HEK293T (cell line): Measurements from ENCODE around the gene NUP160.
"Not testable (repeated sequence)": the region's sequence is repeated elsewhere in the genome, so short reads cannot be mapped to it uniquely, and the experiment has no call there.

Source experiments
- CTCF ChIA-PET: fragments of 350-600 bp; formaldehyde crosslinking; extraction: SDS; loops from one replicate; lab custom pipeline; 2021; ENCODE audit warnings: antibody characterized with exemption, inconsistent platforms; lab: Yijun Ruan, JAX
- POLR2A ChIA-PET: fragments of 350-600 bp; formaldehyde crosslinking; extraction: SDS; loops from one replicate; lab custom pipeline; 2020; ENCODE audit warnings: antibody characterized with exemption, inconsistent platforms; lab: Yijun Ruan, JAX
- DNase-seq: peaks from one replicate; pipeline ENCODE4 v3.0.0; 2012; ENCODE audit warnings: mixed read lengths; ENCODE audit errors: extremely low spot score
- ARNT ChIP-seq: fragments of 450-650 bp; IDR thresholded peaks from 2 replicates; pipeline ENCODE4 v1.6.1; 2017; ENCODE audit warnings: mild to moderate bottlenecking
- BHLHE40 ChIP-seq: fragments of 450-650 bp; IDR thresholded peaks from 2 replicates; pipeline ENCODE4 v1.6.1; 2016; ENCODE audit warnings: mild to moderate bottlenecking, moderate library complexity, borderline replicate concordance
- CTBP1 ChIP-seq: fragments of 450-650 bp; IDR thresholded peaks from 2 replicates; pipeline ENCODE4 v1.6.1; 2016; ENCODE audit warnings: borderline replicate concordance
- ELF4 ChIP-seq: fragments of 450-650 bp; IDR thresholded peaks from 2 replicates; pipeline ENCODE4 v1.6.1; 2017; ENCODE audit warnings: antibody characterized with exemption
- FOXA1 ChIP-seq: fragments of 450-650 bp; IDR thresholded peaks from 2 replicates; pipeline ENCODE4 v1.6.1; 2016; ENCODE audit warnings: mild to moderate bottlenecking
- FOXK2 ChIP-seq: fragments of 450-650 bp; IDR thresholded peaks from 2 replicates; pipeline ENCODE4 v1.6.1; 2016; ENCODE audit warnings: mild to moderate bottlenecking
- FOXM1 ChIP-seq: fragments of 450-650 bp; IDR thresholded peaks from 2 replicates; pipeline ENCODE4 v1.6.1; 2017; ENCODE audit warnings: mild to moderate bottlenecking, borderline replicate concordance
- HDGF ChIP-seq: fragments of 450-650 bp; IDR thresholded peaks from 2 replicates; pipeline ENCODE4 v1.6.1; 2017; ENCODE audit warnings: antibody characterized with exemption, borderline replicate concordance
- L3MBTL2 ChIP-seq: fragments of 450-650 bp; conservative IDR thresholded peaks from 2 replicates; pipeline ENCODE4 v1.6.1; 2016; ENCODE audit warnings: mild to moderate bottlenecking
- LEF1 ChIP-seq: fragments of 450-650 bp; IDR thresholded peaks from 2 replicates; pipeline ENCODE4 v1.6.1; 2017; ENCODE audit warnings: mild to moderate bottlenecking, borderline replicate concordance
- NFRKB ChIP-seq: fragments of 450-650 bp; IDR thresholded peaks from 2 replicates; pipeline ENCODE4 v1.6.1; 2016; ENCODE audit warnings: mild to moderate bottlenecking, moderate library complexity
- PKNOX1 ChIP-seq: fragments of 450-650 bp; IDR thresholded peaks from 2 replicates; pipeline ENCODE4 v1.6.1; 2016
- SP1 ChIP-seq: fragments of 450-650 bp; IDR thresholded peaks from 2 replicates; pipeline ENCODE4 v1.6.1; 2017
- SUZ12 ChIP-seq: fragments of 450-650 bp; IDR thresholded peaks from 2 replicates; pipeline ENCODE4 v1.6.1; 2016; ENCODE audit warnings: mild to moderate bottlenecking
- TARDBP ChIP-seq: fragments of 450-650 bp; IDR thresholded peaks from 2 replicates; pipeline ENCODE4 v1.6.1; 2016
- ZNF384 ChIP-seq: fragments of 450-650 bp; IDR thresholded peaks from 2 replicates; pipeline ENCODE4 v1.6.1; 2016

The NUP160 gene

GRCh38 chr11:47756208-47756607, 91.9 kb downstream of the NUP160 start:
- TF ChIP-seq CTBP1 (no peak), BHLHE40 (no peak), ZNF384 (no peak), PKNOX1 (no peak), ARNT (no peak), SP1 (no peak), LEF1 (no peak), ELF4 (no peak), SUZ12 (no peak), L3MBTL2 (no peak), FOXK2 (no peak), TARDBP (no peak), NFRKB (no peak), FOXM1 (no peak), HDGF (no peak), FOXA1 (no peak)
- no peak for DNase-seq
- ChIA-PET CTCF (no interaction called here), POLR2A (no interaction called here)

- DNase-seq = no peak
- CTCF ChIA-PET = no interaction called here
- POLR2A ChIA-PET = no interaction called here
- TF ChIP-seq NFRKB (no peak), L3MBTL2 (no peak), FOXM1 (no peak), HDGF (no peak), FOXK2 (no peak), ELF4 (no peak), LEF1 (no peak), BHLHE40 (no peak), FOXA1 (no peak), ZNF384 (no peak), ARNT (no peak), SP1 (no peak), SUZ12 (no peak), TARDBP (no peak)
Observed at GRCh38 chr11:47750725-47751124, 97.4 kb downstream of the NUP160 start.

- DNase-seq, POLR2A ChIA-PET, CTCF ChIA-PET: not testable (repeated sequence)
Observed at GRCh38 chr11:47742494-47742893, 105.7 kb downstream of the NUP160 start.

DNA sequence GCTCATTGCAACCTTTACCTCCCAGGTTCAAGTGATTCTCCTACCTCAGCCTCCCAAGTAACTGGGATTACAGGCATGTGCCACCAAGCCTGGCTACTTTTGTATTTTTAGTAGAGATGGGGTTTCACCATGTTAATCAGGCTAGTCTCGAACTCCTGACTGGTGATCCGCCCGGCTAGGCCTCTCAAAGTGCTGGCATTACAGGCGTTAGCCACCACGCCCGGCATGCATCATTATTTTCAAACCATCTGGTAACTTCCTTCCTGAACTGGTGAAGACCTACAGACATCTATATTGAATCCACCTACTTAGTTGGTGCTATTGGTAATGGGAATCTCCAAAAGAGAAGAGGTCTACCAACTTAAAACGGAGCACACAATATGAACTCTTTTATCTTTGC, 110.3 kb downstream of the NUP160 start:
- DNase-seq, POLR2A ChIA-PET, CTCF ChIA-PET: not testable (repeated sequence)

GRCh38 chr11:47732271-47732670, 115.9 kb downstream of the NUP160 start:
- POLR2A ChIA-PET = no interaction called here
- CTCF ChIA-PET = no interaction called here
- no peak for DNase-seq
- TF ChIP-seq L3MBTL2 (no peak), CTBP1 (no peak), ARNT (no peak), TARDBP (no peak), FOXA1 (no peak), NFRKB (no peak), LEF1 (no peak), FOXK2 (no peak), HDGF (no peak), SP1 (no peak), SUZ12 (no peak), ELF4 (no peak), BHLHE40 (no peak), FOXM1 (no peak), ZNF384 (no peak)

DNA sequence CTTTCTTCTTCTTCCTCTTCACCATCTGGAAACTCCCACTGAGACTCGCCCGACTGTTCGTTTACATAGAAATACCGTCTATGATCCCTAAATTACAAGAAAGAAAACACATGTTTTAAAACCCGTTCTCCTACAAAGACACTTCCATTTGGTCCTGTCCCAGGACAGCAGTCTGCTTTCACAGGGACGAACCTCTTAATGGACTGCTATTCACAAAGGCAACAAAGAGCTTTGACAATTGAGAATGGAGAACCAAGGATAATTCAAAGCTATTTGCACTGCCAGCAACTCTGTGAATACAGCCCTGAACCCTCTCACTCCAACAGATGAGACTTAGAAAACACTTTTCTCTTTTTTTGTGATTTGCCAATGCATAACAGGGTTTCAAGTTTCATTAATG, 116.7 kb downstream of the NUP160 start:
- POLR2A ChIA-PET = no interaction called here
- CTCF ChIA-PET = no interaction called here
- TF ChIP-seq SUZ12 = no peak
- TF ChIP-seq L3MBTL2 = no peak
- no peak for TF ChIP-seq ELF4
- DNase-seq = no peak
